IPS-18c (cell line): Measurements from ENCODE around the gene TTLL9.

ENCODE experiments used
- H3K4me3 ChIP-seq: 2 replicates; pipeline ENCODE4 v1.7.0; 2013; ENCODE audit warnings: low read depth, mild to moderate bottlenecking, low read length, moderate library complexity; ENCODE audit not compliant: insufficient read depth
- H3K9me3 ChIP-seq: one replicate; pipeline ENCODE4 v1.6.1; 2013; ENCODE audit warnings: mild to moderate bottlenecking, low read length, moderate library complexity; ENCODE audit not compliant: control insufficient read depth, insufficient read depth

The TTLL9 gene

GRCh38 chr20:31833931-31834521 is 36.4 kb upstream of the TTLL9 start:
- Histone ChIP-seq H3K9me3 (peaks cover 2% of the 10 kb centered on the region), H3K4me3 (no peak overlapping the region)

- H3K9me3 ChIP-seq: peaks cover 2% of the 10 kb centered on the region
- H3K4me3 ChIP-seq: no peak overlapping the region
Observed at GRCh38 chr20:31835554-31835953, 34.9 kb upstream of the TTLL9 start.

- Histone ChIP-seq H3K9me3 (peaks cover 2% of the 10 kb centered on the region), H3K4me3 (no peak overlapping the region)
Observed at GRCh38 chr20:31835977-31836852, 34.2 kb upstream of the TTLL9 start.

- no peak overlapping the region for H3K4me3 ChIP-seq
- peaks cover 2% of the 10 kb centered on the region for H3K9me3 ChIP-seq
Observed at GRCh38 chr20:31836853-31837608, 33.4 kb upstream of the TTLL9 start.

GRCh38 chr20:31837896-31838397 is 32.5 kb upstream of the TTLL9 start:
- H3K9me3 ChIP-seq: peaks cover 2% of the 10 kb centered on the region
- no peak overlapping the region for H3K4me3 ChIP-seq

GRCh38 chr20:31838646-31839292 is 31.7 kb upstream of the TTLL9 start:
- Histone ChIP-seq H3K9me3 (peaks cover 2% of the 10 kb centered on the region), H3K4me3 (no peak overlapping the region)

- no peak overlapping the region for H3K4me3 ChIP-seq
- H3K9me3 ChIP-seq: peaks cover 2% of the 10 kb centered on the region
Observed at GRCh38 chr20:31839782-31840487, 30.5 kb upstream of the TTLL9 start.

GRCh38 chr20:31840906-31841816 is 29.3 kb upstream of the TTLL9 start:
- Histone ChIP-seq H3K4me3 (no peak overlapping the region), H3K9me3 (no peaks in the 10 kb centered on the region)

- no peaks in the 10 kb centered on the region for H3K9me3 ChIP-seq
- no peak overlapping the region for H3K4me3 ChIP-seq
Observed at GRCh38 chr20:31841928-31842327, 28.5 kb upstream of the TTLL9 start.

GRCh38 chr20:31842471-31843157 is 27.8 kb upstream of the TTLL9 start:
- no peaks in the 10 kb centered on the region for H3K9me3 ChIP-seq
- H3K4me3 ChIP-seq: no peak overlapping the region; the same call in 1 of the 2 replicates

- Histone ChIP-seq H3K9me3 (no peaks in the 10 kb centered on the region), H3K4me3 (no peak overlapping the region; the same call in 1 of the 2 replicates)
Observed at GRCh38 chr20:31843288-31843687, 27.1 kb upstream of the TTLL9 start.

GRCh38 chr20:31843881-31844280 is 26.6 kb upstream of the TTLL9 start:
- Histone ChIP-seq H3K4me3 (no peak overlapping the region), H3K9me3 (no peaks in the 10 kb centered on the region)

- no peaks in the 10 kb centered on the region for H3K9me3 ChIP-seq
- H3K4me3 ChIP-seq: no peak overlapping the region
Observed at GRCh38 chr20:31844737-31845299, 25.6 kb upstream of the TTLL9 start.

- Histone ChIP-seq H3K9me3 (no peaks in the 10 kb centered on the region), H3K4me3 (no peak within 1 kb of the TSS)
Observed at GRCh38 chr20:31845300-31845863, 25.1 kb upstream of the TTLL9 start, which contains the start of gene FOXS1. Gene FOXS1, minus strand, starts transcription at chr20:31845604. Its CDS starts 62 bp downstream, at chr20:31845542.

GRCh38 chr20:31846793-31847138 is 23.7 kb upstream of the TTLL9 start:
- no peak overlapping the region for H3K4me3 ChIP-seq

More at GRCh38 chr20:31846793-31847138, 23.7 kb upstream of the TTLL9 start:
- H3K9me3 ChIP-seq: no peaks in the 10 kb centered on the region
